Measurements from ENCODE around the gene APOD. TPM values are rescaled to one million over a fixed set of nuclear protein-coding genes. Genes with fewer than 3 reads are reported as not detected.

The APOD gene
- total RNA-seq, 1 donor from 2014 or later = not detected

DNA sequence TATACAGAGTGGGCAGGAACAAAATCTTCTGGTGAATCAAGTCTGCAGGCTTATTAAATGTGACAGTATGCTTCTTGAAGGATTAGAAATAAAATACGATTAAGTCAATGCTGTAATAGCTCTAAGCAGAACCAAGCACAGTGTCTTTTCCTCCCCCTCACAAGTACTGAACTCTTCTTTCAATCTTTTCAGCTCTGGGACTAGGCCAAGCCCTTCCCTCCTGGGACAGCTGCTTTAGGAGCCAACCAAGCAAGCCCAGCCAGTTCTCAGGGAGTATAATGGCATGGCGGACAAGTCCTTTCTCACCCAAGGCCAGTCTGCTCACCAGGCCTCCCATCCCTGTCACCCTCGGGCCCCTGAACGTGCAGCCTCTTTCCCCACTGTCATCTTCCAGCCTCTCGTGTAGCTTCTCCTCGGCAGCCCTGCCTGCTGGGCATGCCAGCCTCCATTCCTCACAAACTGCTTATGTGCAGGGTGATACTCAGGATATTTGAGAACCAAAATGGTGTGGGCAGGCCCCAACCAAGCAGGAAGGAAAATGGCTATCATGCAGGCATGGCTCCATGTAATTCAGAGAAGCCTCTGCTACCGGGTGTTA lies 32.3 kb downstream of the APOD start:
- no peak for DNase-seq
- TF ChIP-seq, protein P1, sequence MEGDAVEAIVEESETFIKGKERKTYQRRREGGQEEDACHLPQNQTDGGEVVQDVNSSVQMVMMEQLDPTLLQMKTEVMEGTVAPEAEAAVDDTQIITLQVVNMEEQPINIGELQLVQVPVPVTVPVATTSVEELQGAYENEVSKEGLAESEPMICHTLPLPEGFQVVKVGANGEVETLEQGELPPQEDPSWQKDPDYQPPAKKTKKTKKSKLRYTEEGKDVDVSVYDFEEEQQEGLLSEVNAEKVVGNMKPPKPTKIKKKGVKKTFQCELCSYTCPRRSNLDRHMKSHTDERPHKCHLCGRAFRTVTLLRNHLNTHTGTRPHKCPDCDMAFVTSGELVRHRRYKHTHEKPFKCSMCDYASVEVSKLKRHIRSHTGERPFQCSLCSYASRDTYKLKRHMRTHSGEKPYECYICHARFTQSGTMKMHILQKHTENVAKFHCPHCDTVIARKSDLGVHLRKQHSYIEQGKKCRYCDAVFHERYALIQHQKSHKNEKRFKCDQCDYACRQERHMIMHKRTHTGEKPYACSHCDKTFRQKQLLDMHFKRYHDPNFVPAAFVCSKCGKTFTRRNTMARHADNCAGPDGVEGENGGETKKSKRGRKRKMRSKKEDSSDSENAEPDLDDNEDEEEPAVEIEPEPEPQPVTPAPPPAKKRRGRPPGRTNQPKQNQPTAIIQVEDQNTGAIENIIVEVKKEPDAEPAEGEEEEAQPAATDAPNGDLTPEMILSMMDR (IDR thresholded peaks at IDR 0.05; ENCODE audit: partially characterized antibody, unreplicated experiment) = no peak
- H3K27ac Mint-ChIP-seq (ENCODE audit: unreplicated experiment) = no peak overlapping the region
- no peaks in the 10 kb centered on the region for H3K36me3 Mint-ChIP-seq (ENCODE audit: unreplicated experiment)
- H3K9me3 Mint-ChIP-seq (ENCODE audit: unreplicated experiment) = no peaks in the 10 kb centered on the region
- H3K4me1 Mint-ChIP-seq (ENCODE audit: low read depth, unreplicated experiment) = peaks cover 9% of the 10 kb centered on the region
- H3K27me3 Mint-ChIP-seq (ENCODE audit: unreplicated experiment) = peaks cover 4% of the 10 kb centered on the region
- no peak overlapping the region for H3K4me3 Mint-ChIP-seq (ENCODE audit: unreplicated experiment)

DNA sequence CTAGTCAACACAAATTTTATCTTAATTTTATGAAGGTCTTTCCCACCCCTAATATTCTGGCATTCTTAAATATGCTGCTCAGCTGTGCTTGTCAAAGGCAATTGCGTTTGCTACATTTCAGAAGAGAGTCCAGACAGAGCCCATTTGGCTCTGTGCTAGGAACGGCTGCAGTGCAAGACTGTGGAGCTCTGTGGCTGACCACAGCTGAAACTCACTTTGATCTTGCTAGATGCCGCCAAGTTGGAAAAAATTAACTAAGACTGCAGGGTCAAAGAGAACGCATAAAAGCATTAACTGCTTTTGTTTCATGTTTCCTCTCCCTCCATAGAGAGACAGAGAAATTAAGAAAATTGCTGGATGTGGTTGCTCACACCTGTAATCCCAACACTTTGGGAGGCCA lies 33.0 kb downstream of the APOD start:
- peaks cover 9% of the 10 kb centered on the region for H3K4me1 Mint-ChIP-seq (ENCODE audit: low read depth, unreplicated experiment)
- H3K9me3 Mint-ChIP-seq (ENCODE audit: unreplicated experiment) = no peaks in the 10 kb centered on the region
- no peak overlapping the region for H3K4me3 Mint-ChIP-seq (ENCODE audit: unreplicated experiment)
- H3K27me3 Mint-ChIP-seq (ENCODE audit: unreplicated experiment) = peaks cover 2% of the 10 kb centered on the region
- H3K36me3 Mint-ChIP-seq (ENCODE audit: unreplicated experiment) = no peaks in the 10 kb centered on the region
- H3K27ac Mint-ChIP-seq (ENCODE audit: unreplicated experiment) = no peak overlapping the region
- TF ChIP-seq, protein P1 (IDR thresholded peaks at IDR 0.05; ENCODE audit: partially characterized antibody, unreplicated experiment) = no peak
- no peak for DNase-seq

DNA sequence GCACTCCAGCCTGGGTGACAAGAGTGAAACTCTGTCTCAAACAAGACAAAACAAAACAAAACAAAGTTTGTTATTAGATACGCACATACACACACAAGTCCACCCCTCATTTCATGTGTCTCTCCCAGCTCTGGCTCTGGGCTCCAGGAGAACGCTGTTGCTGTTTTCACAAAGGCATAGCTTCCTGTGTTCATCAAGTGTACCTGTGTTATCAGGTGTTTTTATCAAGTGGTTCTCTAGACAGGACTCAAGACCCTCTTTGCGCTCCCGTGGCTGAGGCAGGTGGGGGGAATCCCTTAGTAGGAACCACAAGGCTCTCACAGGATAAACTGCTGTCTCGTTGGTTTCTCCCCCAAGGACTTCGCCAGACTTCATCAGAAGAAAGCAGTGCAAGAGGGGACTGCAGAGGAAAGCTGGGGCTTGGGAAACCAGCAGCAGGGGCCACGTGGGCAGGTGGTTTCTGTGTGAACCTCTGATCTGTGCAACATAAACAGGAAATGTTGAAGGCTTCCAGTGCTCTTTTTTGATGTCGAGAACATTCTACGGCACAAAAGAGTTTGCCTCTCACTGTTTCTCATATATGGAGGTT lies 33.7 kb downstream of the APOD start:
- TF ChIP-seq, protein P1 (IDR thresholded peaks at IDR 0.05; ENCODE audit: partially characterized antibody, unreplicated experiment) = no peak
- Mint-ChIP-seq H3K4me1 (ENCODE audit: low read depth, unreplicated experiment) (peaks cover 9% of the 10 kb centered on the region), H3K9me3 (ENCODE audit: unreplicated experiment) (no peaks in the 10 kb centered on the region), H3K4me3 (ENCODE audit: unreplicated experiment) (no peak overlapping the region), H3K36me3 (ENCODE audit: unreplicated experiment) (no peaks in the 10 kb centered on the region), H3K27ac (ENCODE audit: unreplicated experiment) (no peak overlapping the region), H3K27me3 (ENCODE audit: unreplicated experiment) (peaks cover 2% of the 10 kb centered on the region)
- DNase-seq = no peak

- H3K4me3 Mint-ChIP-seq (ENCODE audit: unreplicated experiment) = no peak overlapping the region
- H3K27me3 Mint-ChIP-seq (ENCODE audit: unreplicated experiment) = peaks cover under 1% of the 10 kb centered on the region
- TF ChIP-seq, protein P1 (IDR thresholded peaks at IDR 0.05; ENCODE audit: partially characterized antibody, unreplicated experiment) = no peak
- H3K36me3 Mint-ChIP-seq (ENCODE audit: unreplicated experiment) = no peaks in the 10 kb centered on the region
- H3K9me3 Mint-ChIP-seq (ENCODE audit: unreplicated experiment) = no peaks in the 10 kb centered on the region
- no peak for DNase-seq
- peaks cover 9% of the 10 kb centered on the region for H3K4me1 Mint-ChIP-seq (ENCODE audit: low read depth, unreplicated experiment)
- H3K27ac Mint-ChIP-seq (ENCODE audit: unreplicated experiment) = no peak overlapping the region
These were observed 34.8 kb downstream of the APOD start for GRCh38 chr3:195548987-195549386.

DNA sequence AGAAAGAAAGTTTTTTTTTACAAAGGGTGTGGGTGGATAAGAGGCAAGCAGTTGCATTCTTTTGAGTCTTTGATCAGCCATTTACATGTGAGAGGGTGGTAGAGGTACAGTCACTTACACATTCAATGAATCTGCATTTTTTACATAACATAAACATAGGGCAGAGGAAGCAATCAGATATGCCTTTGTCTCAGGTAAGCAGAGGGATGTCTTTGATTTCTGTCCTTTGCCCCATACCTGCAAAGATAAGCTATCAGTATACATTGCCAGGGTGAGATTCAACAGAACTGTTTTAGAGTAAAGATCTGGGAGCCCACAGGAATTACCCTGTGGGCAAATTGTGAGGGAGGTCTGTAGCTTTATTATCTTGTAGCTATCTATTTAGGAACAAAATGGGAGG lies 35.2 kb downstream of the APOD start:
- H3K4me1 Mint-ChIP-seq (ENCODE audit: low read depth, unreplicated experiment) = peaks cover 9% of the 10 kb centered on the region
- TF ChIP-seq, protein P1 (IDR thresholded peaks at IDR 0.05; ENCODE audit: partially characterized antibody, unreplicated experiment) = no peak
- no peaks in the 10 kb centered on the region for H3K36me3 Mint-ChIP-seq (ENCODE audit: unreplicated experiment)
- H3K27me3 Mint-ChIP-seq (ENCODE audit: unreplicated experiment) = peaks cover 2% of the 10 kb centered on the region
- no peak overlapping the region for H3K27ac Mint-ChIP-seq (ENCODE audit: unreplicated experiment)
- H3K9me3 Mint-ChIP-seq (ENCODE audit: unreplicated experiment) = no peaks in the 10 kb centered on the region
- no peak overlapping the region for H3K4me3 Mint-ChIP-seq (ENCODE audit: unreplicated experiment)
- DNase-seq = no peak
